Coronary artery (tissue), 2 donors: ENCODE measurements around the gene YIPF7.

ENCODE experiments used
- DNase-seq: peaks from one replicate; pipeline ENCODE4 v3.0.0-alpha.2; 2017; ENCODE audit warnings: low spot score
- H3K27ac ChIP-seq, 2 donors: fragments of 200-600 bp; sonication (generic); one replicate each; pipeline ENCODE4 v1.5.1; 2016 to 2019
- H3K4me3 ChIP-seq: fragments of 200-600 bp; sonication (generic); 2 replicates; pipeline ENCODE4 v1.5.1; 2016; ENCODE audit warnings: mild to moderate bottlenecking, moderate library complexity
- CTCF ChIP-seq: fragments of 200-600 bp; sonication (generic); IDR thresholded peaks from one replicate; pipeline ENCODE4 v1.5.1; 2019; ENCODE audit warnings: antibody characterized with exemption

YIPF7 gene

GRCh38 chr4:44674471-44674870 is 23.0 kb upstream of the YIPF7 start:
- TF ChIP-seq CTCF: no peak
- no peak for DNase-seq
- no peak overlapping the region for H3K27ac ChIP-seq
- no peak overlapping the region for H3K4me3 ChIP-seq

DNA sequence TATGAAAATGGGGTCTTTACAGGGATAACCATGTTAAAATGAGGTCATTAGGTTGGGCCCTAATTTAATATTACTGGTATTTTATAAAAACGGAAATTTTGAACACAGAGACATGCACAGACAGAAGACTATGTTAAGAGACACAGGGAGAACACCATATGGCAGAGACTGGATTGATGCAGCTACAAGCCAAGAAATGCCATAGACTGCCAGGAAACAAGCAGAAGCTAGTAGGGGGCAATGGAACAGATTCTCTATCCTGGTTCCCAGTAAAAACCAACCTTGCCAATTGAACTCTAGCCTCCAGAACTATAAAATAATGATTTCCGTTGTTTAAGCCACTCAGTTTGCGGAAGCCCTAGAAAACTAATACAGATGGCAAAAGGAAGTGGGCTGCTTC is 20.2 kb upstream of the YIPF7 start:
- H3K27ac ChIP-seq: no peak overlapping the region
- DNase-seq: no peak
- no peak overlapping the region for H3K4me3 ChIP-seq
- TF ChIP-seq CTCF: no peak

DNA sequence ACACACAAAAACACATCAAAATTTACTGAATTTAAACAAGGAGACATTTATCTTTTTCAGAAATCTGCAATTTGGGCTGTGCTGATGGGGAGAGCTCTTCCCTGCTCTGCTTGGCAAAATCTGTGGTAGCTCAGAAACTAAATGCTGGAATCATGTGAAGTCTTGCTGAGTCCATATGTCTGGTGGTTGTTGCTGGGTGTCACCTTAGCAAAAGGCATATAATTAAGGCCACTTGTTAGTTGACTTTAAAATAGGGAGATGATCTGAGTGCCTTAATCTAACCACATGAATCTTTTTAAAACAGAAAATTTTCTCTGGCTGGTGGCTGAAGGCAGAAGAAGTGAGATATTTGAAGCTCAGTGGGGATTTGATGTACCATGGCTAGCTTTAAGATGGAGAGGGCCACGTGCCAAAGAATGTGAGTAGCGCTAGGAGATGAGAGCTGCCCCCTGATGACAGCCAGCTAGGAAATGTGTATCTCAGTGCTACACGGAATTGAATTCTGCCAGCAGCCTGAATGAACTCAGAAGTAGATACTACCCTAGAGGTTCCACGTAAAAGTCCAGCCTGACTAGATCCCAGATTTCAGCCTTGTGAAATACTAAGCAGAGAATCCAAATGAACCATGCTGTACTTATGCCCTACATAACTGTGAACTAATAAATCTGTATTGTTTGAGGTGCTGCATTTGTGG is 19.2 kb upstream of the YIPF7 start:
- H3K27ac ChIP-seq: no peak overlapping the region
- DNase-seq: no peak
- no peak for TF ChIP-seq CTCF
- no peak overlapping the region for H3K4me3 ChIP-seq

DNA sequence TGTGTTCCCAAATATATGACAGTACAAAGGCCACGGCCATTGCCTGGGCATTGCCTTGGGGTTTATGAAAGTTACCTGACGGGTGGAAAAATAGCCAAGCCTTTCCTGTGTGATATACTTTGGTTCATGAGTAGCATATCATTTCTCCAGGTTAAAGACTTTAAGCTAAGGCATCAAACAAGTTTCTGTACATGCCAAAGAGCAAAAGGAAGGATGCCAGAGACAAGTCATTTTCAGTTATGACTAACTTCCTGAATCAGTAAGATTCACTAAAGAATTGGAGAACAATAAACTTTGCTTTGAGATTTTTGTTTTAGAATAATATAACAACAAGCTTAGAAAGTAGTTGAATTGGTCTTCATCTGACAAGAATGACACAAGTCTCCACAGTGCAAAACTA is 17.1 kb upstream of the YIPF7 start:
- no peak for DNase-seq
- H3K27ac ChIP-seq: no peak overlapping the region
- no peak for TF ChIP-seq CTCF
- H3K4me3 ChIP-seq: no peak overlapping the region

- no peak overlapping the region for H3K27ac ChIP-seq
- H3K4me3 ChIP-seq: no peak overlapping the region
- no peak for DNase-seq
- no peak for TF ChIP-seq CTCF
Observed at GRCh38 chr4:44663539-44664263, 12.3 kb upstream of the YIPF7 start.

- TF ChIP-seq CTCF: no peak
- Histone ChIP-seq H3K4me3 (no peak overlapping the region), H3K27ac (no peak overlapping the region)
- DNase-seq: no peak
Observed at GRCh38 chr4:44662623-44663005, 11.2 kb upstream of the YIPF7 start.
